ENCODE results near the gene EIF5AL1. TPM values are rescaled to one million over a fixed set of nuclear protein-coding genes. Genes with fewer than 3 reads are reported as not detected.

EIF5AL1 gene
- total and polyA plus RNA-seq, 2 experiments from 2014 or later: 0.65 to 6.1 TPM

- peak; percentile 75 for DNase-seq
- H3K4me2 ChIP-seq (ENCODE audit: unreplicated experiment): peak overlapping the region; percentile 37
- H3K4me1 ChIP-seq (ENCODE audit: insufficient read depth): peaks cover 41% of the 10 kb centered on the region
- peak overlapping the region; percentile 66 for H2AFZ ChIP-seq
- no peaks in the 10 kb centered on the region for H3K27me3 ChIP-seq (replicated peaks; ENCODE audit: insufficient read depth)
- H3F3A ChIP-seq (ENCODE audit: insufficient read depth): peaks cover 24% of the 10 kb centered on the region
- no peaks in the 10 kb centered on the region for H4K20me1 ChIP-seq (ENCODE audit: insufficient read depth)
- H3K9me3 ChIP-seq (ENCODE audit: low read depth): no peaks in the 10 kb centered on the region
- H3K79me2 ChIP-seq (ENCODE audit: insufficient read depth): no peaks in the 10 kb centered on the region
- peak overlapping the region; percentile 48 for H3K9ac ChIP-seq
- no peaks in the 10 kb centered on the region for H3K36me3 ChIP-seq (ENCODE audit: low read depth)
- peak overlapping the region; percentile 10; the same call in 1 of the 2 replicates for H3K4me3 ChIP-seq
- H3K27ac ChIP-seq: peak overlapping the region; percentile 81
- in situ Hi-C loops (cut with MboI): no loop called here
- no peak for TF ChIP-seq EZH2 (IDR thresholded peaks at IDR 0.05; ENCODE audit: insufficient read depth, poor library complexity, severe bottlenecking)
- TF ChIP-seq EZH2phosphoT487 (IDR thresholded peaks at IDR 0.05; ENCODE audit: insufficient read depth, low read depth): no peak
- 60% methylated on average over 10 of the region's 10 CpGs for WGBS, 2 experiments (ENCODE audit: low coverage in 1 of 2, low lambda C conversion rate in 2 of 2, missing lambda C conversion rate in 2 of 2)
- H3K9me2 ChIP-seq (ENCODE audit: insufficient read depth): no peaks in the 10 kb centered on the region
Measured at GRCh38 chr10:79487296-79488194, 24.8 kb upstream of the EIF5AL1 start.

- Histone ChIP-seq H2AFZ (peak overlapping the region; percentile 66), H3K36me3 (ENCODE audit: low read depth) (no peaks in the 10 kb centered on the region)
Measured at GRCh38 chr10:79488336-79488735, 24.0 kb upstream of the EIF5AL1 start.

GRCh38 chr10:79488870-79489269 lies 23.5 kb upstream of the EIF5AL1 start:
- in situ Hi-C loops (cut with MboI): no loop called here
- TF ChIP-seq EZH2phosphoT487 (IDR thresholded peaks at IDR 0.05; ENCODE audit: insufficient read depth, low read depth) (no peak), EZH2 (IDR thresholded peaks at IDR 0.05; ENCODE audit: insufficient read depth, poor library complexity, severe bottlenecking) (no peak)

More at GRCh38 chr10:79488336-79488735, 24.0 kb upstream of the EIF5AL1 start:
- in situ Hi-C loops (cut with MboI): no loop called here
- Histone ChIP-seq H3K27ac (peak overlapping the region; percentile 81), H3K9ac (peak overlapping the region; percentile 48), H3K4me2 (ENCODE audit: unreplicated experiment) (peak overlapping the region; percentile 37), H4K20me1 (ENCODE audit: insufficient read depth) (no peaks in the 10 kb centered on the region), H3K4me3 (peak overlapping the region; percentile 10; the same call in 1 of the 2 replicates), H3K79me2 (ENCODE audit: insufficient read depth) (no peaks in the 10 kb centered on the region), H3K4me1 (ENCODE audit: insufficient read depth) (peaks cover 34% of the 10 kb centered on the region), H3K9me3 (ENCODE audit: low read depth) (no peaks in the 10 kb centered on the region), H3F3A (ENCODE audit: insufficient read depth) (peaks cover 16% of the 10 kb centered on the region), H3K27me3 (replicated peaks; ENCODE audit: insufficient read depth) (no peaks in the 10 kb centered on the region), H3K9me2 (ENCODE audit: insufficient read depth) (no peaks in the 10 kb centered on the region)
- 2 to 3% methylated on average over 4 to 5 of the region's 5 CpGs for WGBS, 2 experiments (ENCODE audit: low coverage in 1 of 2, low lambda C conversion rate in 2 of 2, missing lambda C conversion rate in 2 of 2)
- peak; percentile 96 for DNase-seq
- TF ChIP-seq EZH2 (IDR thresholded peaks at IDR 0.05; ENCODE audit: insufficient read depth, poor library complexity, severe bottlenecking) (no peak), EZH2phosphoT487 (IDR thresholded peaks at IDR 0.05; ENCODE audit: insufficient read depth, low read depth) (no peak)

GRCh38 chr10:79490400-79491142 lies 21.8 kb upstream of the EIF5AL1 start:
- Histone ChIP-seq H3K79me2 (ENCODE audit: insufficient read depth) (no peaks in the 10 kb centered on the region), H3K4me3 (no peak overlapping the region), H3K4me1 (ENCODE audit: insufficient read depth) (peaks cover 16% of the 10 kb centered on the region), H3K27ac (no peak overlapping the region), H3K9me3 (ENCODE audit: low read depth) (no peaks in the 10 kb centered on the region), H4K20me1 (ENCODE audit: insufficient read depth) (no peaks in the 10 kb centered on the region), H3K9ac (no peak overlapping the region), H3K9me2 (ENCODE audit: insufficient read depth) (no peaks in the 10 kb centered on the region), H3F3A (ENCODE audit: insufficient read depth) (peaks cover 7% of the 10 kb centered on the region; the same call in 1 of the 2 replicates), H3K4me2 (ENCODE audit: unreplicated experiment) (no peak overlapping the region), H3K36me3 (ENCODE audit: low read depth) (no peaks in the 10 kb centered on the region), H3K27me3 (replicated peaks; ENCODE audit: insufficient read depth) (no peaks in the 10 kb centered on the region), H2AFZ (no peak overlapping the region)
- no peak for TF ChIP-seq EZH2phosphoT487 (IDR thresholded peaks at IDR 0.05; ENCODE audit: insufficient read depth, low read depth)
- TF ChIP-seq EZH2 (IDR thresholded peaks at IDR 0.05; ENCODE audit: insufficient read depth, poor library complexity, severe bottlenecking): no peak
- WGBS, 2 experiments (ENCODE audit: low coverage in 1 of 2, low lambda C conversion rate in 2 of 2, missing lambda C conversion rate in 2 of 2): 71 to 78% methylated on average over 7 to 9 of the region's 9 CpGs
- peak; percentile 33 for DNase-seq
- in situ Hi-C loops (cut with MboI): no loop called here

More at GRCh38 chr10:79488870-79489269, 23.5 kb upstream of the EIF5AL1 start:
- WGBS, 2 experiments (ENCODE audit: low coverage in 1 of 2, low lambda C conversion rate in 2 of 2, missing lambda C conversion rate in 2 of 2): 92 to 96% methylated on average over 3 of the region's 3 CpGs
- Histone ChIP-seq H3K4me3 (no peak overlapping the region), H3K27ac (peak overlapping the region; percentile 81), H3K79me2 (ENCODE audit: insufficient read depth) (no peaks in the 10 kb centered on the region), H3K9ac (no peak overlapping the region), H3F3A (ENCODE audit: insufficient read depth) (peaks cover 11% of the 10 kb centered on the region), H3K4me1 (ENCODE audit: insufficient read depth) (peaks cover 28% of the 10 kb centered on the region), H3K9me2 (ENCODE audit: insufficient read depth) (no peaks in the 10 kb centered on the region), H3K9me3 (ENCODE audit: low read depth) (no peaks in the 10 kb centered on the region), H4K20me1 (ENCODE audit: insufficient read depth) (no peaks in the 10 kb centered on the region), H3K36me3 (ENCODE audit: low read depth) (no peaks in the 10 kb centered on the region), H3K4me2 (ENCODE audit: unreplicated experiment) (peak overlapping the region; percentile 14), H3K27me3 (replicated peaks; ENCODE audit: insufficient read depth) (no peaks in the 10 kb centered on the region), H2AFZ (peak overlapping the region; percentile 66)
- no peak for DNase-seq
